HG03354 (cell line): ENCODE results near the gene CDK5RAP1.

Experiments used
- ATAC-seq: cut with Tn5 transposase; IDR thresholded peaks from one replicate; pipeline ENCODE4 v1.9.1; 2021; ENCODE audit warnings: mild to moderate bottlenecking; ENCODE audit not compliant: unreplicated experiment, poor library complexity, severe bottlenecking

Gene CDK5RAP1

DNA sequence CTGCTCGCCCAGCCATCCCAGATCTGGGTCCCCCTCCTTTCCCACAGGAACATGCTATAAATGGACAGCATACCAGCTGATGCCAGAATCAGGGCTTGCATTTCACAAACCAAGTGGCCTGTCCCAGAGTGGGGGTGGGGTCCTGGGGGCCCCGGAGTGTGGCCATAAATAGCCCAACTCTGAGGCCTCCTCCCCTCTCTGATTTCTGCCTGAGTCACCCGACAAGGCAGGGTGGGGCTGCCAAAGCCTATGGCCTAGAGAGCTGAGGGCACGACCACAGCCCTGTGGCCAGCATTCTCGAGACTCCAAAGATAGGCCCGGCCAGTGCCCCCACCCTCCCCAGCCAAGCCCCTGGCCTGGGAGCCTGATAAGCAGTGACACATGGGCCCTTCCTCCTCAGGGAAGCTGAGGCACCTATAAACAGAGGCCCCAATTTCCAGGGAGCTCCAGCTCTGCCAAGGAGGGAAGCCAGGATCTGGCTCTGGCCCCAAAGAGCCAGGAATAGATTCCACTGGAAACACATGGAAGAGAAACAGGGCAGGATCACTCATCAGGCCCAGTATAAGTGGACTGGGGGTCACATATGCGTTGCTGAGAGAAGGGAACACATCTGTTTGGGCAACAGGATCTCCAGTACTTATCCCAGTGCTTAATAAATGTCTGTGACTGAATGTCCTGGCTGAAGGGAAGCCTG, 22.0 kb upstream of the CDK5RAP1 start:
- no peak for ATAC-seq

DNA sequence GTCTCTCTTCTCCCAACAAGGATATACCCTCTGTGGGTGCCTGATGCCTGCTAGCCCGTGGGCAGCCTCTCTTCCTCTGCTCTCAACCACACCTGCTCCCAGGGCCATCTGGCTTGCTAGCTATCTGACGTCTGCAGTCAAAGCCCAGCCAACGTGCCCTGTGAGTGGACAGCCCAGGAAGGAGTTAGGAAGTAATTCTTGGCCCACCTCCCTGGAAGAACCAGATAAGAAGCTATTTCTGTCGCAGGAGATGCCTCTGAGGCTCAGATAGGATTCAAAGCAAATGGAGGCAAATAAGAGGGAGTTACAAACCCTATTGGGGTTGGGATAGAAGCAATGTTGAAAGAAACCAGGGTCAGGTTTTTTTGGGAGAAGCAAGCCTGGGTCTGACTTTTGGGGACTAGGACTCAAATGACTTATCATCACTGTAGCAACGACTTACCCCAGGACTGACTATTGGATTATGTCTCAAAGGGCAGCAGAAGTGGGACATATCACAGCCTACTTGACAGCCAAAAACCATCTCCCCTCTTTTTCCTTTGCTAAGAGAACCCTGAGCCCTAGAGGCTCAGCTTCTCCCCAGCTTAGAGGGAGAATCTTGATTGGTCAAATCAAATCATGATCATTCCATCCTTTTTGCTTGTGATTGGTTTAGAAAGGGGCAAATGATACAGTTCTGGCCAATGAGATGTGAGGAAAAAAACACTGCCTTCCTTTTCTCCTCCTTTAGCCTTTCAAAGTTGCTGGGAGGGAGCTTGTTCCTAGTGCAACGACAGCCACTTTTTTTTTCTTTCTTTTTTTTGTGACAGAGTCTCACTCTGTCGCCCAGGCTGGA, 18.0 kb upstream of the CDK5RAP1 start:
- ATAC-seq, result no peak

DNA sequence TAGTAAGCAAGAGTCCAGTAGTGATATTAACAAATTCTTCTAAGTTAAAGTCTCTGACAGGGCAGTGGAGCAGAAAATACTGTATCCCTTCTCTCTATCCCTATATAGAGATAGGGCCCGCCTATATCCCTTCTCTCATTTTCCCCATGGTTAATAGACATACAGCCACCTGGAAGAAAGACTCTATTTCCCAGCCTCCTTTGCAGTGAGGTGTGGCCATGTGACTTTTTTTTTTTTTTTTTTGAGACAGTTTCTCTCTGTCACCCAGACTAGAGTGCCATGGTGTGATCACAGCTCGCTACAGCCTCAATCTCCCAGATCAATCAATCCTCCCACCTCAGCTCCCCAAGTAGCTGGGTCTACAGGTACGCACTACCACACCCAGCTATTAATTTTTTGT, 16.7 kb upstream of the CDK5RAP1 start:
- ATAC-seq, result no peak

DNA sequence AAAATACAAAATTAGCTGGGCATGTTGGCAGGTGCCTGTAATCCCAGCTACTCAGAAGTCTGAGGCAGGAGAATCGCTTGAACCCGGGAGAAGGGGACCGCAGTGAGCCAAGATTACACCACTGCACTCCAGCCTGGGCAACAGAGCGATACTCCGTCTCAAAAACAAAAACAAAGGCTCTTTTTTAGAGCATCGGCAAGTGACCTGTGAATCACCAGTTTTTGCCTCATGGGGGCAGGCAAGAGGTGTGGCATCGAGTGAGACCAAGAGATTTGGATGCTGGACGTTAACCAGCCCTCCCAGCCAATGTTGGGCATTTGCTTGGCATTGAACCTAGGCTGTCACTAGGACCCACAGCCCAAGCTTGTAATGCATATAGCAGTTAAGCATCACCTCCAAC, 14.6 kb upstream of the CDK5RAP1 start:
- no peak for ATAC-seq

DNA sequence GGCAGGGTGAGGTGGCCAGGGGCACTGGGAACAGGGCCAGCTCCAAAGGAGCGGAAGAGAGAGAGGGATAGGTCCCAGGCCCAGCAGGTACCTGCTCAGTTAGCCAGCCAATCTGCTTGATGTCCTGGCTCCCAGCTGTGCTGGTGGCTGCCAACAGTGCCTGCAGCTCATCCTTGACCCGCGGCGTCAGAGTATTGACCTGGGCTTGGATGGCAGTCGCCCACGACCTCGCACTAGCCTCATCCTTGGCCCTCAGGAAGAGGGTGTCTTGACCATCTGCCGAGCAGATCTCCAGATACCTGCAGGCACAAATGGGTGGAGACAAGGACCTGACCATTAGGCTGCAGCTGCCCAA, 11.1 kb upstream of the CDK5RAP1 start:
- ATAC-seq, result no peak

DNA sequence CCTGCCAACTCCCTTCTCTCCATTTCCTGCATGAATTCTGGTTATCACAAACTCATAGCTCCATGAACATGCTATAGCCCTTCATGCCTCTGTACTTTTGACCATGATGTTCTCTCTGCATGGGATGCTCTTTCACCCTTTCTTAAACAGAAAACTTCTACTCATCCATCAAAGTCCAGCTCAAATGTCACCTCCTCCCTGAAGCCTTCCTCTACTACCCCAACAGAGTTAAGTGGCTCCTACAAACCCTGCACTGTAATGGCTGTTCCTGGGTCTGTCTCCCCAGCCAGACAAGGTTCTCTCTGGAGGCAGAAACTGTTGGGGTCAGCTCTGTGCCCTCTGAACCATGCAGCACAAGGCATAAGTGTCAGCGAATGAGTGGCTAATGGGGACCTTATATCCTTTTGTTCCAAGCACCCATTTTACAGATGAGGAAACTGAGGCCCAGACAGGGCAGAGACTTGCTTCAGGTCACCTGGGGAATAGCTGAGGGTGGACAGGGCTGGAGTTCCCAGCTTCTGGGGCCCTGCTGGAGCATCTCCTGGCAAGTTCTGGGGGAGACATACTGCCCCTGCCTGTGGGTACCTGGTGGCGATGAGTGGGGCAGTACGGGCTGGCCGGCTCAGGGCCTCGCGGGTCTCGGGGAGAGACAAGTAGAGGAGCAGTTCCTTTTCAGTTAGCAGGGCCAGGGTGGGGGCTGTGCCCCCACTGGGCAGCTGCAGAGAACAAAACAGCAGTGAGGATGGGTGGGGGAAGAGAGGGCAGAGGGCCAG, 10.6 kb upstream of the CDK5RAP1 start:
- ATAC-seq, result no peak

DNA sequence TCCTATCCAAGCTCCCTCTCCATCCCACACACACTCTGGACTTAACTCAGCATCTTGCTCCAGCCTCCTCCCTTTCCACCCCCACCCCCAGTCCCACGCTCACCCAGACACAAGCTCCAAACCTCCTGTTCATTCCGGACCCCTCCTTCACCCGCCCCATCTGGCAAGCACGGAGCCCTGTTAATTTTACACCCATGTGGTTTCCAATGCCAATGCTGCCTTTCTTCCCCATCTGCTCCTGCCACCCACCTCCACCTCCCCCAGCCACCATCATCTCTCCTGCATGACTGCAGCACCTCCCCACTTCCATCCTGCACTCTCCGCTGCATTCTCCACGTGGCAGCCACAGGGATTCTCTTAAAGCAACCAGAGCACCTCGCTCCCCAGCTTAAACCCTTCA, 9.9 kb upstream of the CDK5RAP1 start:
- ATAC-seq, result no peak

DNA sequence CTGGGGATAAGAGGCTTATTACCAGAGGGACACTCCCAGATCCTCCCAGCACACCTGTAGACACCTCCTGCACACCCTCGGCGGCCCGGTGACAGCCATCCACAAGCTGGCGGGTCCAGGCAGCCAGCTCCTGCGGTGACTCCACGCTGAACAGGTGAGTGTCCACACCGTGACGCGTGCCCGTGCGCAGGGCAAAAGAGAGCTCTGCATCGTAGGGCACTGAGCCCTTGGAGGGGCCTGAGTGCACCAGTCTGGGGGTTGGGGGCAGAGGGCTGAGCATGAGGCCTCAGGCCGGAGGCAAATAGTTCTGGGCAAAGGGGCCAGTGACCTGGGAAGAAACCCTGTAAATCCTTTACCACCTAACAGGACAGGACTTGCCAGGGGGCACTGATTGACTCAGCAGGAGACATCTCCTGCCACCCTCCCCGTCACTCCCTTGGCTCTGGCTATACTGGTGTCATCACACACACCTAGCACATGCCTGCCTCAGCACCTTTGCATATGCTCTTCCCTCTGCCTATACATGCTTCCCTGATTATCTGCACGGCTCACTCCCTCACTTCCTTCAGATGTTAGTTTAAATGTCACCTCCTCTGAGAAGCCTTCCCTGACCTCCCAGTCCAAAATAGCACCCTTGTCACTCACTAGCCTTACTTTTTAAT, 8.9 kb upstream of the CDK5RAP1 start:
- no peak for ATAC-seq

DNA sequence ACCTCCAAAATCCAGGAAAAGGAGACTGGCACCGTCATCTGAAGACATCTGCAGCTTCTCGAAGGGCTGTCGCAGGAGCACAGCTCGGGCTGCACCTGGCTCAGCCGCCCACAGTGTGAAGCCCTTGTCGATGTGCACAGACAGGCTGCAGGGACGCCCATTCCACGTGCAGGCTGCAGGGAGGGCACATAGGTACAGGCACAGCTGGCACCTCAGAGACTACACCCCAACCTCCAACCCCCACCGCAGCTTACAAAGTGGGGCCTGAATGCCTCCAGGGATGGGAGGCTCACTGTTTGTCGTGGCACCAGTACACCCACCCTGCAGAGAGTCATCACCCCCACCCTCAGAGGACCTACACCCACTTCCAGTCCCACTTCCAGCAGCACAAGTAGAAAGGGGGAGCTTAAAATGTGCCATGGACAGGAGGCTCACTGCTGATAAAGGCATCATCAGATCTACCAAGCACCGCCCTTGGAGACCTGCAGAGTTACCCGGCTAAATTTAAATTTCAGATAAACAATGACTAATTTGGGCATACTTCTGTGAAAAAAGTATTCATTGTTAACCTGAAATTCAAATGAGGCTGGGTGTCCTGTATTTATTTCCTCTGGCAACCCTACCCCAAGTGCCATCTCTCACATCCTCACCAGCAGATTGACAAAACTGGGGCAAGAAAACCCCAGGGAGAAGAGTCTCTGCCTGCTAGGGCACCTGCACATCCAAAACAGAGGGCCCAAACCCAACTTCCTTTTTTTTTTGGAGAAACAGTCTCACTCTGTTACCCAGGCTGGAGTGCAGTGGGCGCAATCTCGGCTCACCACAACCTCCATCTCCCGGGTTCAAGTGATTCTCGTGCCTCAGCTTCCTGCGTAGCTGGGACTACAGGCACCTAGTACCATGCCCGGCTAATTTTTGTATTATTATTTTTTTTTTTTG, 7.7 kb upstream of the CDK5RAP1 start:
- peak; percentile 47 for ATAC-seq

DNA sequence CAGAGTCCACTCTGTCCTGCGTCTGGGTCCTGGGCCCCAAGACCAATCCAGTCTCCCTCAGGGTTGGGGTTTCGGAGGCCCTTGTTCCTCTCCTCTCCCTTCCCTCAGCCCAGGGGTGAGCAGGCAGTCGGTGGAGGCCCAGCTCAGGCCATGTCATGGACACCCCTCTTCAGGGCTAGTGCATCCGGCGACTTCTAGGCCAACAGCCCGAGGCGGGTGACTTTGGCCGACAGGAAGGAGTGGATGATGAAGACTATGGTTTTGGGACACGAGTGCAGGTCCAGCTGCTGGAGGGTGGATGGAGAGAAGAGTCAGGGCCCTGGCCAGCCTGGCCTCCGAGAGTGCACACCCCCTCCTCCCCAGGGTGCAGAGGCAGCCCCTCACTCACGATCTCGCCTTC, 7.0 kb upstream of the CDK5RAP1 start:
- no peak for ATAC-seq

DNA sequence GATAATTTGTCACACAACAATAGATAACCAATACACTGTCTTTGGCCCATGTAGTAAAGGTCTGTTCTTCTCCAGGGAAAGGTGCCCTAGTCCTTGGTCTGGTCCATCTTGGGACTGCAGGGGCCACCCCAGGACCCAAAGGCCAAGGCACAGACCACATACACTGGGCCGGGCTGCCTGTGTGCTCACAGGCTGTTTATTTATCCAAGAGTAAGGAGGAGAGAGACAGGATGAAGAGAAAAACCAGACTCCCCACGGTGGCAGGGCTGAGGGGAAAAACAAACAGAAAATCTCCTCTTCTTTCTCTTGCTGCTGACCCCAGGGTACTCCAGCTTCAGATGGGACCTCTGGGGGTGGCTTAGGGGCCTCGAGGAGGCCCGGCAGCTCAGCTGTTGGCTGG, 6.5 kb upstream of the CDK5RAP1 start:
- ATAC-seq, result no peak

DNA sequence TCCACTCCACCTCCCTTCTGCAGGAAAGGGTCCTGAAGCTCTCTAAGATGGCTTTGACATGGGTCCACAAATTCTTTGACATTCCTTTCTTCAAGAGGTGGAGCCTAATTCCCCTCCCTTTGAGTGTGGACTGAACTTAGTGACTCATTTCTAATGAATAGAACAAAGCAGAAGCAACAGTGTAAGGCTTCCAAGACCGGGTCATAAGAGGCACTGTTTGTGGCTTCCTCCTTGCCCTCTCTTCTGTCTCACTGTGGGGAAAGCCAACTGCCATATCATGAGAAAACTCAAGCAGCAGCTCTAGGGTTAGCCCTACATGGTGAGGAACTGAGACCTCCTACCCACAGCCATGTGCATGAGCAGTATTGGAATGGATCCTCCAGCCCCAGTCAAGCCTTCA, 5.9 kb upstream of the CDK5RAP1 start:
- no peak for ATAC-seq

DNA sequence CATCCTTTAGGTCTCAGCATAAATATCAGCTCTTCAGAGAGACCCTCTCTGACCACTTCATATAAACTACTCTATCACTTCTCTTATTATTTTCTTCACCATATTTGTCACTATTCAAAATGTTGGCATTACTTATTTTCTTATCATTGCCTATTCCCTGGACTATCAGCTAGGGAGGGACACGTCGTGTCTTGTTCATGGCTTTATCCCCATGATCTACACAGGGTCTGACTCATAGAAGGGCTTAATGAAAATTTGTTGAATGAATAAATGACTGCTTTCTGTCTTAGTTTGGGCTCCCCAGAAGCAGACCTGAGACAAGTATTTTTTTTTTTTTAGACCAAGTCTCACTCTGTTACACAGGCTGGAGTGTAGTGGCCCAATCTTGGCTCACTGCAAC, 3.0 kb upstream of the CDK5RAP1 start:
- ATAC-seq, result no peak

DNA sequence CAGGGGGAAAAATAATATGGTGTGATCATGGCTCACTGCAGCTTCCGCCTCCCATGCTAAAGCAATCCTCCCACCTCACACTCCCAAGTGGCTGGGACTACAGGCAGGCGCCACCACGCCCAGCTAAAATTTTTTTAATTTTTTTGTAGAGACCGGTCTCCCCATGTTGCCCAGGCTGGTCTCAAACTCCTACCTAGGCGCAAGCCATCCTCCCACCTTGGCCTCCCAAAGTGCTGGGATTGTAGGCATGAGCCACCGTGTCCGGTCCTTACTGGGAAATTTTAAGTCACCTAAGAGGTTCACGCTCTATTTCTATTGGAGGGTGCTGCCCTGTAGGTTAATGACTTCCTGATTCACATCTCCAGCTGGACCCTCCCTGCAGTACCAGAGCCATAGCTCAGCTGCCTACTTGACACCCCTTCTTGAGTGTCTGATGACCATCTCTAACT, 626 bp upstream of the CDK5RAP1 start:
- no peak for ATAC-seq

DNA sequence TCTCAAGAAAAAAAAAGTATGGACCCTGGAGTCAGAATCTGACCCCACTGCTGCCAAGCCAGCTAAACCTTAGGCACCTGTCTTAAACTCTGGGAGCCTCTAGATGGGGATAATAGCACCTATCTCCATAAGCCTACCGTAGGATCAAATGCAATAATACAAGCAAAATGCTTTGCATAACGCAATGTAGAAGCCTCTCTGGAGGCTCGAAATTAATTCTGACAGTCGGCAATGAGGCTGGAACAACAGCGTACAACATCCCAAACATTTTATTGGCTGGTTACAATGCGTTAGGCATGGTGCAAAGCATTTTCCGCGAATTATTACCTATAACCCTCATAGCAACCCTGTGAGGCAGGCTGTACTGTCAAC, 521 bp downstream of the CDK5RAP1 start:
- peak; percentile 24 for ATAC-seq

DNA sequence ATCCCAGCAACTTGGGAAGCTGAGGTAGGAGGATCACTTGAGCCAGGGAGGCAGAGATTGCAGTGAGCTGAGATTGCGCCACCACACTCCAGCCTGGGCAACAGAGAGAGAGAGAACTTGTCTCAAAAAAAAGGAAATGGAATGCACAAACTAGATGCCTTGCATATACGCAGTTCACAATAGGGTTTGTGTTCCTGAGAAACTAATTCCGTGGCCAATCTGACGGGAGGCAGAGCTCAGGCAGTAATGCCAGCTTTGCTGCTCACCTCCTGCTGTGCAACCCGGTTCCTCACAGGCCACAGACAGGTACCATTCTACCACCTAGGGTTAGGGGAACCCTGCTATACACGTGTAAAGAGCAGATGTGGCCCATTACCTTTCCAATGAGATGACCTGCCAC, 1.4 kb downstream of the CDK5RAP1 start:
- no peak for ATAC-seq

DNA sequence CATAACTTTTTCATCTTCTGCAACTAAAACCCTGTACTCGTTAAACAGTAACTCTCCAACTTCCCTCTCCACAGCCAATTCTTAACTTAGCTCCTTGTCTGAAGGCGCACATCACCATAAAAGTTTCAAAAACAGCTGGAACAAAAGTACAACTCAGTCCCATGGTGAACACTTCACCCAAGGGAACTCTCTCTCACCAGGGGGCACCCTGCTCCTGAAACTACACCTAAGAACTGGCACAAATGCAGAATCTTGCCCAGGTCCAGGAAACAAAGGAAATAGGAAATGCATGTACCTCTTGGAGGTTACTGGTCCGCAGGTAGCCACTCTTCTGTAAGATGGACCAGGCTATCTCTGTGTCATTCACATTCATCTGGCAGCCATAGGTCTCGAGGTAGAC, 6.6 kb downstream of the CDK5RAP1 start:
- no peak for ATAC-seq

DNA sequence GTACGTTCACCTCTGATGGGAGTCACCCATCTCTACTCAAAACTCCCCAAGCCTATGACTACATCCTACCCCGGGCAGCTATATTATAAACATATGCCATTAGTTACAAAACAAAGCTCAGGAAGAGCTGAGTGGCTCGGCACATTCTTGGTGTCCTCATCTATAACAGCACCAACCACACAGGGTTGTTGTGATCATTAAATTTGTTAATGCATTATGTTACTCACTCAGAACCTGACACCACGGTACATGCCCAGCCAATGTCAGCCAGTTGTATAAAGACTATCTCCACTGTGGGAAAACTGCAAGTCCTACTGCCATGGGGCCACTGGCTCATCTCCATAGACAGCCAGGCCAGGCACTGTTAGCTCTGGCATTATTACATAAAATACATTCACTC, 7.7 kb downstream of the CDK5RAP1 start:
- ATAC-seq, result no peak

DNA sequence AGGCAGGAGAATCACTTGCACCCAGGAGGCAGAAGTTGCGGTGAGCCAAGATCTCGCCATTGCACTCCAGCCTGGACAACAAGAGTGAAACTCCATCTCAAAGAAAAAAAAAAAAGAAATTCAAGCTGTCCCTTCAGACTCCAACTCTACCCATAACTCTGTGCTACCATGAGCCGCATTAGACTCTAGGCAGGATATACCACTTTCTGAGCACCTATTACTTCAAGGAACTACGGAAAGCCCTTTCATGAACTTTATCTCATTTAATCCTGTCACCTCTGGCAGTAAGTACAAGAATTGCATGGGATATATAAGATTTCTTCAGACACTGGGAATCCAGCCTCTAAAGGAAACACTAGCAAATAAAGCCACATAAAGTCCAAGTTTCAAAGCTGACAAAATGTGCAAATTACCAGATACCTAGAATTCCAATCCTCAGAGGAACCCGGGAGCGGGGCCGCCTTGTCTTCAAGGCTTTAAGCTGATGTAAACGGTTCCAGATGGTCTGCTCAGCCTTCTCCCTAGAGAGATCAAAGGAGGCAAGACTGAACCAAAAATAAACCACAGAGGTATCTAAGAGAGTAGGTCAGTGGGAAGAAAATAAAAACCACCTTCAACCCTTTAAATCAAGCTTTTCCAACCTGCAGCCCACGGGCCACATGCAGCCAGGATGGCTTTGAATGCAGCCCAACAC, 9.4 kb downstream of the CDK5RAP1 start:
- ATAC-seq, result no peak
